Measurements from ENCODE around the gene EID3. TPM values are rescaled to one million over a fixed set of nuclear protein-coding genes. Genes with fewer than 3 reads are reported as not detected.
A peak's percentile ranks its signal among the peaks of the same experiment; 100 is the strongest.

Gene EID3
- total RNA-seq, 1 donor: 19.2 TPM

- Histone ChIP-seq H3K4me3 (ENCODE audit: insufficient read depth, low read length) (peak overlapping the region; percentile 91), H3K36me3 (ENCODE audit: insufficient read depth, low read length) (peaks cover 56% of the 10 kb centered on the region), H3K79me2 (ENCODE audit: insufficient read depth, low read length) (peaks cover 81% of the 10 kb centered on the region), H3K4me1 (ENCODE audit: insufficient read depth, low read length) (peaks cover 39% of the 10 kb centered on the region), H3K27ac (ENCODE audit: low read depth, low read length) (no peak overlapping the region), H4K20me1 (ENCODE audit: insufficient read depth, low read length) (peaks cover 57% of the 10 kb centered on the region), H3K9me3 (ENCODE audit: low read depth, low read length) (no peaks in the 10 kb centered on the region), H2AFZ (ENCODE audit: low read length) (no peak overlapping the region), H3K27me3 (ENCODE audit: insufficient read depth, low read length) (no peaks in the 10 kb centered on the region), H3K4me2 (ENCODE audit: insufficient read depth, low read length) (peak overlapping the region; percentile 95)
- DNase-seq (ENCODE audit: insufficient read length, low spot score, missing footprints): no peak
- no peak for TF ChIP-seq CTCF (IDR thresholded peaks at IDR 0.05; ENCODE audit: extremely low read depth, low read depth, low read length)
Measured at GRCh38 chr12:104290320-104290719, 13.2 kb upstream of the EID3 start.

- Histone ChIP-seq H4K20me1 (ENCODE audit: insufficient read depth, low read length) (peaks cover 62% of the 10 kb centered on the region), H3K27me3 (ENCODE audit: insufficient read depth, low read length) (no peaks in the 10 kb centered on the region), H3K9me3 (ENCODE audit: low read depth, low read length) (no peaks in the 10 kb centered on the region), H3K4me3 (ENCODE audit: insufficient read depth, low read length) (peak overlapping the region; percentile 21), H3K4me2 (ENCODE audit: insufficient read depth, low read length) (peak overlapping the region; percentile 27), H3K4me1 (ENCODE audit: insufficient read depth, low read length) (peaks cover 38% of the 10 kb centered on the region), H3K79me2 (ENCODE audit: insufficient read depth, low read length) (peaks cover 86% of the 10 kb centered on the region), H3K36me3 (ENCODE audit: insufficient read depth, low read length) (peaks cover 61% of the 10 kb centered on the region), H2AFZ (ENCODE audit: low read length) (no peak overlapping the region), H3K27ac (ENCODE audit: low read depth, low read length) (no peak overlapping the region)
- no peak for DNase-seq (ENCODE audit: insufficient read length, low spot score, missing footprints)
- no peak for TF ChIP-seq CTCF (IDR thresholded peaks at IDR 0.05; ENCODE audit: extremely low read depth, low read depth, low read length)
Measured at GRCh38 chr12:104290855-104291254, 12.7 kb upstream of the EID3 start.

DNA sequence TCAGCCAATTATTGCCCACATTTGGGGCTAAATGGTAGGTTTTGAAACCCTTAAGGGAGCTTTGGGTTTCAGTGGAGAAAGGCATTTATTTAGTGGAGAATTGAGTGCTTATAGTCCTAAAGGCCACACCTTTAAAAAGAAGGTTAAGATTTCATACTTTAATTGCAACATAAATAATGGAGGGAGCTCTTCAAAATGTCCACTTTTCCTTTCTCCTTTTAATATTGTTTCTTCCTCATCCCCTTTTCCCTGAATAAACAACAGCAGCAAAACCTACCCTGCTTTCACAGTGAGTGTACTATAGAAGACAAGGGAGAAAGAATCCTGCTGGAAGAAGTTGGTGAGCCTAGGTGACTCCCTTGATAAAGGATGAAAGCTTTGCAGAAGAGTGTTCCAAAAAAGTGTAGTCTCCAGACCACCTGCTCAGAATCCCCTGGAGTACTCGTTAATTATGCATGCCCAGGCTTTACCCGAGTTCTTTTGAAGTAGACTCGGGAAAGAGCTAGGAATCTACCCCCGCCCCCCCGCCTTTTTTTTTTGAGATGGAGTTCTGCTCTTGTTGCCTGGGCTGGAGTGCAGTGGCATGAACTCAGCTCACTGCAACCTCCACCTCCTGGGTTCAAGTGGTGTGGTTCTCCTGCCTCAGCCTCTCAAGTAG is 11.5 kb upstream of the EID3 start:
- H3K4me1 ChIP-seq (ENCODE audit: insufficient read depth, low read length): peaks cover 34% of the 10 kb centered on the region
- no peak for DNase-seq (ENCODE audit: insufficient read length, low spot score, missing footprints)
- H3K36me3 ChIP-seq (ENCODE audit: insufficient read depth, low read length): peaks cover 71% of the 10 kb centered on the region
- H3K79me2 ChIP-seq (ENCODE audit: insufficient read depth, low read length): peaks cover 95% of the 10 kb centered on the region
- no peak for TF ChIP-seq CTCF (IDR thresholded peaks at IDR 0.05; ENCODE audit: extremely low read depth, low read depth, low read length)
- no peaks in the 10 kb centered on the region for H3K9me3 ChIP-seq (ENCODE audit: low read depth, low read length)
- H2AFZ ChIP-seq (ENCODE audit: low read length): no peak overlapping the region
- peak overlapping the region; percentile 5 for H3K27ac ChIP-seq (ENCODE audit: low read depth, low read length)
- peak overlapping the region; percentile 24 for H3K4me2 ChIP-seq (ENCODE audit: insufficient read depth, low read length)
- no peak overlapping the region for H3K4me3 ChIP-seq (ENCODE audit: insufficient read depth, low read length)
- peaks cover 70% of the 10 kb centered on the region for H4K20me1 ChIP-seq (ENCODE audit: insufficient read depth, low read length)
- H3K27me3 ChIP-seq (ENCODE audit: insufficient read depth, low read length): no peaks in the 10 kb centered on the region

- H3K9me3 ChIP-seq (ENCODE audit: low read depth, low read length): no peaks in the 10 kb centered on the region
- peaks cover 93% of the 10 kb centered on the region for H3K79me2 ChIP-seq (ENCODE audit: insufficient read depth, low read length)
- no peak overlapping the region for H2AFZ ChIP-seq (ENCODE audit: low read length)
- peak overlapping the region; percentile 5 for H3K27ac ChIP-seq (ENCODE audit: low read depth, low read length)
- H3K4me3 ChIP-seq (ENCODE audit: insufficient read depth, low read length): no peak overlapping the region
- peak overlapping the region; percentile 7 for H3K4me2 ChIP-seq (ENCODE audit: insufficient read depth, low read length)
- no peaks in the 10 kb centered on the region for H3K27me3 ChIP-seq (ENCODE audit: insufficient read depth, low read length)
- H3K4me1 ChIP-seq (ENCODE audit: insufficient read depth, low read length): peaks cover 37% of the 10 kb centered on the region
- no peak for DNase-seq (ENCODE audit: insufficient read length, low spot score, missing footprints)
- H3K36me3 ChIP-seq (ENCODE audit: insufficient read depth, low read length): peaks cover 80% of the 10 kb centered on the region
- H4K20me1 ChIP-seq (ENCODE audit: insufficient read depth, low read length): peaks cover 68% of the 10 kb centered on the region
- no peak for TF ChIP-seq CTCF (IDR thresholded peaks at IDR 0.05; ENCODE audit: extremely low read depth, low read depth, low read length)
Measured at GRCh38 chr12:104292872-104293794, 10.4 kb upstream of the EID3 start.
